C1 segment of cervical spinal cord (tissue), 14 donors: ENCODE data around the gene TFE3.

Source experiments
- DNase-seq, 14 donors: peaks; one replicate each; lab custom pipeline; 2025; lab: John Stamatoyannopoulos, UW

Gene TFE3

DNA sequence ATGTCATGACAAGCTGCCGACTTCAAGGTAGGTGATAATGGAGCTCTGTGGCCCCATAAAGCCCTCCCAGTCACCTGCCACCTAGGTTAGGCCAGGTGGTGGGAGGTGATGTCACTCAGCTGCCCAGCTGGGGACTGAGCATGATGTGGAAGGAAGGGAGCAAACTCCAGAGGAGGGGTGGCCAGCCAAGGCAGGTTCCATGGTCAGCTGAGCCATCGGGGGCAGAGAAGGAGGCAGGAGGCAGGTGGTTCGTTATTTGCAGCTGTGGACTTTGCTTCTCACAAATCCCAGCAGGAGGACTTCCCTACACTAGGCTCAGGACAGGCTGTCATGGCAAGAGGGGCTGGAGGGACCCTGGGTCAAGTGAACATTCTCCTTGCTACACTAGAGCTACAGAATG, 17.8 kb upstream of the TFE3 start:
- DNase-seq: no peak

DNA sequence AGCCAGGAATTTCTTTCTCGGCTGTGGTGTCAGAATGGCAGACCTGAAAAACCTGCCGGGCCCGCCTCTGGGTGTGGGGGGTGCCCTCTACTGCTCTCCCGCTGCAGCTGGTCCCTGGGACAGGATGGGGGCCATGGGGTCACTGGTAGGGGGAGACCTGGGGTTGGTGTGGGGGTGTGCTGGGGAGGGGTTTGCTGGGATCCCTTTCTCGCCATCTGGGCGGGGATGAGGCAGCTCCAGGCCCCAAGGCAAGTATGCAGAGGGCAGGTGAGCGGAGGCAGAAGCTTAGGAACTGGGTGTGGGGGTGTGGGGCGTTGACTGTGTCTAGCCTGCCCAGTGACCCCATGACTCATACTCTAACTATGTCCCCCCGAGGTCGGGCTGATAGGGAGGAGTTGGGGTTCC, 16.5 kb upstream of the TFE3 start:
- peak in 1 of 14 donors; percentile 1 for DNase-seq

DNA sequence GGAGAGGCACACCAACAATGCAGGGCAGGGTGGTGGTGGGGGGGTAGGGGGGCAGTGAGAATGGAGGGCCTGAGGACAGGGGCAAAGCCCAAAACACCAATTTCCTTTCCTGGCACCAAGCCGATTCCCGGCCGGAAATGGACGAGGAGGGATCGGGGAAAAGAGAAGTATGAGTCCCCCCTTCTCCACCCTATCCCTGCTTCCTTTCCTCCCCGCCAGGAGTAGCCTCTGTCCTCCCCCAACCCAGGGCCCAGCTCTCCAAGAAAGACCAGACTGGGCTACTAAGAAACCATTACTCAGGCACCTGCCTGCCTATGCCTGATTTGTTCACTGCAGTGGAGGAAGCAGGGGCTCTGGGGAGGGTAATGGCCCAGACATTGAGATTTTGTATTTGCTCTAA, 16.0 kb upstream of the TFE3 start:
- DNase-seq: peak in 1 of 14 donors; percentile 17

- DNase-seq: peak in 1 of 14 donors; percentile 39
These were observed 15.6 kb upstream of the TFE3 start, which contains the start of gene CCDC120 for GRCh38 chrX:49058794-49059193. CCDC120 (plus strand) TSS chrX:49058999; CDS start chrX:49062042, 3,043 bp downstream.

DNA sequence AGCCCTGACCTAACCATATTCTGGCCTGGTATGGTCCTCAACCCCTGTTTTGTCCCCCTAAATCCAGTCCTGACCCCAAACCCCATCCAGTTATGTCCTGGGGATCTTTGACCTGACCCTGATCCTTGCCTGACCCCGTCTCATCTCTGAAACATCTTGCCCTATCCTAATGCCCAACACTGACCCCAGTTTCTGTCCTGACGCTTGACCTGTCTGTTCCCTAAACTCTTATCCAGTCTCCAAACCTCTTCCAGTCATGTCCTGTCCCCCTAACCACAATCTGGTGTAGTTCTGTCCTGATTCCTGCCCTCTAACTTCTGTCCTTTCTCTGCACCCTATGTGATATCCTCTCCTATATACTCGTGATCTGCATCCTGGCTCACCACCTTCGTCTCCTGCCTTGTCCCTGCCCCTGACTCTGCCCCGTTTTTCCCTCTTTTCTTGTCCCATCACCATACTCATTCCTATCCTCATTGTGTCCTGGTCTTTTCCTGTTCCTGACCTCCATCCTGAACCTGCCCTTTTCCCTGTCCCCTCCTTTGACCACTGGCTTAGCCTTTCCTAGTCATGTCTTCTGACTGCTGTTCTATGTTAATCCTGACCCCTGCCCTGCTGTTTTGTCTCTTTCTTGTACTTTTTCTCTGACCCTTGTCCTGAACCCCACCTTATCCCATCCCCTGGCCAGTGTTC, 11.1 kb upstream of the TFE3 start:
- DNase-seq: no peak

GRCh38 chrX:49053223-49054072, 10.3 kb upstream of the TFE3 start:
- peak in 5 of 14 donors; percentile 2 to 22 (median 9) for DNase-seq

DNA sequence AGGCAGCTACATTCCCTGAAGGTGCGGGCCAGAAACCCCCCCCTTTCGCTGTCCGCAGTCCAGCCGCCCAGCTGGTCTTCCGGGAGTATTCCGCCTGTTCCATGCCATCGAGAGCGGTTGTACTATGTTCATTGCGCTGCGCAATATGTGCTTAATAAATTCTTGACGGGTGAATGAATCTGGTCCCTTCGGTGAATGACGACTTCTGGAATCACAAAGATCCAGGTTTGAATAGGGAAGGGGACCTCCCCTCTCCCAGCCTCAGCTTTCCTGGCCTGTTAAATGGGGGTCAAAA, 777 bp upstream of the TFE3 start:
- DNase-seq: no peak

DNA sequence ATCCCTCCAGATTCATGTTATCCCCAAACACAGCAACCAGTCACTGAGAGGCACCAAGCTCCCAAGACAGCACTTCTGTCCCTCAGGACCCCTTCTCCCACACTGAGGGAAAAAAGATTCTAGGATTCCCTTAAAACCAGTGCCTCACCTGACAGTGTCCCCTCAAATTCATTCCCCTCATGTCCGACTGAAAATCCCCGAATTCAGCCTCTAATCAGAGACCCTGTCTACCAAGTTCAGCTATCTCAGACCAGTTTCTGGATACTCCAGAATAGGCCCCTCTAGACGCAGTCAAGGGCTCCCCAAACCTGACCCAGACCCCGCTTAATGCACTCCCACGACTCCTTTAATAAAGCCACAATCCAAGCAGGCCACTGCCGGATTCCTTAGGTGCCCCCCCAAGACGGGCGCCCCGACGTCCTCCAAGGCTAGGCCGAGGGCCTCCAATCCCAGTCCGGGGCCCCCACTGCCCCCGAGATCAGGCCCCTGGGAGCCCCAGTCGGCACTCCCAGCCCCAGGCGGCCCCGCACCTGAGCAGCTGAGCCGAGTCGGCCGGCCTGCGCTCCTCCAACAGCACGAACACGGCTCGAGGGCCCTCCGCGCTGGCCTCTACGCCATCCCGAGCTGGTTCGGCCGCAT, 457 bp downstream of the TFE3 start:
- peak in 5 of 14 donors; percentile 8 to 48 (median 30) for DNase-seq

- DNase-seq: peak in 2 of 14 donors; percentile 13 to 24
These were observed 1.2 kb downstream of the TFE3 start for GRCh38 chrX:49041744-49042580.

DNA sequence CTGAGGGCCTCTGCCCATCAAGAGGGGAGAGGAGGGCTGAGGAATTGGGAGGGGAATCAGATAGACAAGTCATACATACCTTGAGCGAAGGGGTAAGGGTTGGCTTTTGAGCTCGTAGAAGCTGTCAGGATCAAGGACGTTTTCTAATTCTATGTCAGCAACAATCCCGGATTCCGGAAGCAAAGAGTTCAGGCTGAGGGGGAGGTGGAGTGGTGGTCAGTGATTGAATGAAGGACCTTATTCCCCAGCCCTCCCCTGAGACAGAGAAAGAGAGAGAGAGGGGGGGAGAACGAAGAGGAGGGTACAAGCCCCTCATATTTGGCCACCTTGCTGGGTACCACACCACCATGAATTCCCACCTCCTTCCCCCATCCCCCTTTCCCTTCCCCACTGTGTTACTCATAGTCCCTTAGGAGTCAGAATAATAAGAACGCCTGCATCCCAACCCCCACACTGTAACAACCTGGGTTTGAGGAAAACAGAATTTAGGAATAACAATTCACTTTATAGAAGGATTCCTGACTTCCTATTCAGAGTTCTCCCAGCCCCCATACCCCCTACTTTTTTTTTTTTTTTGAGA, 2.7 kb downstream of the TFE3 start:
- no peak for DNase-seq

DNA sequence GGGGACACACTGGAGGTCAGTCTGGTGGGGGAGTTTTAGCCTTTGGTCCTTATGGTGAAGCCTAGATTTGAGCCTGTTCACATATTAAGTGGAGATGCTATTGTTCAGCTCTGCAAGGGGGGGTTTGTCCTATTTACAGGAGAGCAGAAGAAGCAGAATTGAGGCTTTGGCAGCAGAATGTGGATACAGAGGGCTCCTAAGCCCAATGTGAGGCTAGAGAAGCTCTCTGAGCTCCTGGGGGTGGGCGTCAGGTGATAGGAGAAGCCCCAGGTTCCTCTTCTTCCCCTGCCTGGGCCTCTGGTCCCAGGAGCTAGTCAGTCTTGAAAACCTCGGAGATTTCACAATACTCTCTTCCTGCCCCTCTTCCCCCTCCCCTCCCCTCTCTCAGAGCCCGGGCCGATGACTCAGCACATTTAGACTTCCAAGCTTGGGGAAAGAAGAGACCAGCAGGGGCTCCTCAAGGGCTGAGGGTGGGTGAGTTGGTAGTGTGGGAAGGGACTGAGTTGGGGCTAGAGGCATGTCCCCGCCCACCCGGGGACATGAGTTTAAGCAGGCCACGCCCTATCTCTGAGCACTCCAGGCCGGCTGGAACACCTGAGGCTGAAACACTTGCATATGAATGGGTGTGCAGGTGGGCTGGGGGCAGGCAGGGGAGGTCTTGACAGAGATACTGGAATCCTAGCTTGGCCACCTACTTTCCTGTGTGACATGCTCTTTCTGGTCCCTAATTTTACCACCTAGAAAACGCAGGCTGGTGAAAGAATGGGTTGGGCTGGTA, 3.4 kb downstream of the TFE3 start:
- DNase-seq: peak in 12 of 14 donors; percentile 5 to 68 (median 38)

GRCh38 chrX:49037883-49038475, 5.2 kb downstream of the TFE3 start:
- no peak for DNase-seq

DNA sequence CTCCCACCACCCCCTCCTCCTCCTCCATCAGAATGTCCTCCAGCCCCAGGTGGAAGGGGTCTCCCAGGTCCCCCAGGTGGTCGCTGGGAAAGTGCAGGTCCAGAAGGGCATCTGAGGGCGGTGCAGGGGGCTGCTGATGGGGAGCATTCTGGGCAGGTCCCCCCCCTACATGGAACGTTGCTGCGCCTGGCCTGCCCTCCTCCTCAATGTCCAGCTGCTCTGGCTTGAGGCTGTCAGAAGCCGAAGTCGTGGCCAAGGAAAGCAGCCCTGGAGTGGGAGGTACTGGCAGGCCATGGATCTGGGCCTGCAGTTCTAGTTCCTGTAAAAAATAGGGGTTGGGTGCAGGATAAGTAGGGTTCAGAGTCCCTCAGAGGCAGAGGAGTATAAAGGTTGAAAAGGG, 12.9 kb downstream of the TFE3 start:
- no peak for DNase-seq

DNA sequence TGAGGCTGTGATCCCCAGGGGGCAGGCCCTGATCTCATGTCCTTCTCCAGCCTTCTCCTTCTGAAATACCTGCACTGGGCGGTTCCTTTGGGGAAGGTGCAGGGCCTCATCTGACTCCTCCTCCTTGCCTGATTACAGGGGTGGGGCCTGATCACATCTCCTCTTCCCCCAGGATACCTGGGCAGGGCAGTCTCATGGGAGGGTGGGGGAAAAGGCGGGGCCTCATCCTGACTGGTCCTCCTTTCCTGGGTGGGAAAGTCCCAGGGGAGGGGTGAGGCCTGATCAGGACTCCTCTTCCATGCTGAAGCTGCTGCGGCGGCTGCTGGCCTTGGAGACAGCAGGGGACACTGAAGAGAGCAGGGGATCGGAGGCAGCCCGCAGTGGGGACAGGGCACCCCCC, 13.3 kb downstream of the TFE3 start:
- DNase-seq: no peak

DNA sequence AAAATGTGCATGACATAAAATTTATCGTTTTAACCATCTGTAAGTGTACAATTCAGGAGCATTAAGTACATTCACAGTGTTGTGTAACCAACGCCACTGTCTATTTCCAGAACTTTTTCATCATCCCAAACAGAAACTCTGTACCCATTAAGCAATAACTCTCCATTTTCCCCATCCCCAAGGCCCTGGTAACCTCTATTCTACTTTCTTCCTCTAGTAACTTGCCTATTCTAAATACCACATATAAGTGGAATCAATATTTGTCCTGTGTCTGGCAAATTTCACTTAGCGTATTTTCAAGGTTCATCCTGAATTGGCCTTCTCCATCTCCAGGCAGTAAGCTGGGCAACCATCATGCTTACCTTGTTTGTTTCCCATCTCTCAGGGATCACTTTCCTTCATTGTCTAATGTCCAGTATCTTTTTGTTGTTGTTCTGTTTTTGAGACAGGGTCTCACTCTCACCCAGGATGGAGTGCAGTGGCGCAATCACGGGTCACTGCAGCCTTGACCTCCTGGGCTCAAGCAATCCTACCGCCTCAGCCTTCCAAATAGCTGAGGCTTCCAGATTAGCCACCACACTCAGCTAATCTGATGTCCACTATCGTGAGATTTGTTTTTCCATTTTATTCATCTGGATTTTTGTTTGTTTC, 23.4 kb downstream of the TFE3 start:
- no peak for DNase-seq

DNA sequence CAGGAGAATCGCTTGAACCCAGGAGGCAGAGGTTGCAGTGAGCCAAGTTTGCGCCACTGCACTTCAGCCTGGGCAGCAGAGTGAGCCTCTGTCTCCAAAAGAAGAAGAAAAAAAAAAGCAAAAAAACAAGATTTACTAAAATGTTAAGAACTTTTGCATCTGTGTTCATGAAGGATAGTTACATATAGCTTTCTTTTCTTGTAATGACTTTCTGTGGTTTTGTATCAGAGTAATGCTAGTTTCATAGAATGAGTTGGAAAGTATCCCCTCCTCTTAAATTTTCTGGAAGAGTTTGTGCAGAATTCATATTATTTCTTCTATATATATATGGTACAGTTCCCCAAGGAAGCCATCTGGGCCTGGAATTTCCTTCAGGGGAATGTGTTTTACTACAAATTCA, 24.1 kb downstream of the TFE3 start:
- no peak for DNase-seq

GRCh38 chrX:49003696-49004095, 39.5 kb downstream of the TFE3 start:
- no peak for DNase-seq

DNA sequence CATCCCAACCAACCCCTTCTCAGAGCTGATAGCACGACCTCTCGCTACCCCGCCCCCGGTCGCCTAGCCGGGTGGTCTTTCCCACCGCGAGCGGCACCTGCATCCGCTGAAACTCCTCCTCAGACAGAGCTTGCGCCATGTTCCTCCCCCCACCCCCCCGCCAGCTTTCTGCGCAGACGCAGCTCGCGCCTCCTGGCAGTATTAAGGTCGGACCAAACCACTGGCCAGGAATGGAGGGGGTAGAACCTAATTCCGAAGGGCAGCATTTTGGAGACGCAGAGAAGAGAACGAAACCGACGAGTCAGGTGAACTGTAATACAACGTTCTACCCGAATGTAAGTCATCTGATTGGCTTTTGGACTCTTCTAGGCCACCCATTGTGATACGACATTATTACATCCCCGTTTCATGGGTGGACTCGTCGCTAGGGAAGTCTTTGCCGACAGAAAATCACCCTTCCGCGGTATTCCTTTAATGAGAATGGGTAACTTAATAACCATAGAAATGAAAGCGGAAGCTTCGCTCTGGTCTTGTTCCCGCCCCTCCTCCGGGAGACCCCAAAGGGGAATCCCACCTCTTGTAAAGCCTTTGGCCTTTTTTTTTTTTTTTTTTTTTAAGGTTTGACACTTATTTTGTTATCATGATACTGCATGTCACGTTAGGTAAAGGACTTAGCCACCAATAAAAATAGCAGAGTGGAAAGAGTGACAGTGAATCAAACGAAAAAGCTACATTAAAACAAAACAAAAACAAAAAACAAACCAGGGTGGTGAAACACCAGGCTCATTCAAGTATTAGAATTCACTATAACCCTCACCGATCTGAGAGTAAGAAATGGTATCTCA, 40.8 kb downstream of the TFE3 start, which contains the start of gene GRIPAP1:
GRIPAP1 (minus strand) TSS at position 174 of the 845 bp plus-strand sequence; CDS start at position 139, 35 bp downstream.
- peak; percentile 3 to 88 (median 64) for DNase-seq
